HG03095 (cell line): Measurements from ENCODE around the gene TRIM71.
"Not testable (repeated sequence)": the region's sequence is repeated elsewhere in the genome, so short reads cannot be mapped to it uniquely, and the experiment has no call there.

ENCODE experiments used
- ATAC-seq: cut with Tn5 transposase; IDR thresholded peaks from one replicate; pipeline ENCODE4 v1.9.1; 2021; ENCODE audit warnings: moderate library complexity; ENCODE audit not compliant: unreplicated experiment

Gene TRIM71

GRCh38 chr3:32842531-32842931, 24.7 kb downstream of the TRIM71 start:
- ATAC-seq: no peak

GRCh38 chr3:32842987-32843386, 25.2 kb downstream of the TRIM71 start:
- ATAC-seq: no peak

- no peak for ATAC-seq
Measured at GRCh38 chr3:32843510-32844321, 25.9 kb downstream of the TRIM71 start.

GRCh38 chr3:32844322-32844654, 26.5 kb downstream of the TRIM71 start:
- ATAC-seq: no peak

GRCh38 chr3:32844914-32845313, 27.1 kb downstream of the TRIM71 start:
- ATAC-seq: no peak

- not testable (repeated sequence) for ATAC-seq
Measured at GRCh38 chr3:32845546-32845945, 27.7 kb downstream of the TRIM71 start.

GRCh38 chr3:32847045-32847444, 29.2 kb downstream of the TRIM71 start:
- ATAC-seq: not testable (repeated sequence)

GRCh38 chr3:32847528-32847927, 29.7 kb downstream of the TRIM71 start:
- ATAC-seq: no peak

GRCh38 chr3:32848215-32848614, 30.4 kb downstream of the TRIM71 start:
- ATAC-seq: no peak

- no peak for ATAC-seq
Measured at GRCh38 chr3:32849046-32849445, 31.2 kb downstream of the TRIM71 start.

GRCh38 chr3:32850226-32850625, 32.4 kb downstream of the TRIM71 start:
- ATAC-seq: no peak

- ATAC-seq: no peak
Measured at GRCh38 chr3:32850636-32851035, 32.8 kb downstream of the TRIM71 start.

GRCh38 chr3:32852146-32852545, 34.3 kb downstream of the TRIM71 start:
- ATAC-seq: no peak

- ATAC-seq: no peak
Measured at GRCh38 chr3:32855350-32855953, 37.7 kb downstream of the TRIM71 start.

GRCh38 chr3:32856355-32856889, 38.6 kb downstream of the TRIM71 start:
- ATAC-seq: no peak

- no peak for ATAC-seq
Measured at GRCh38 chr3:32856901-32857507, 39.2 kb downstream of the TRIM71 start.

- no peak for ATAC-seq
Measured at GRCh38 chr3:32857921-32858320, 40.1 kb downstream of the TRIM71 start.

GRCh38 chr3:32859604-32860237, 41.9 kb downstream of the TRIM71 start:
- no peak for ATAC-seq

- no peak for ATAC-seq
Measured at GRCh38 chr3:32860499-32860898, 42.7 kb downstream of the TRIM71 start.

- ATAC-seq: no peak
Measured at GRCh38 chr3:32861681-32862080, 43.9 kb downstream of the TRIM71 start.

GRCh38 chr3:32862247-32862935, 44.6 kb downstream of the TRIM71 start:
- ATAC-seq: no peak
